ENCODE results near the gene ADPRS. TPM values are rescaled to one million over a fixed set of nuclear protein-coding genes. Genes with fewer than 3 reads are reported as not detected.

The ADPRS gene
- total RNA-seq (2022; extraction: Qiagen RNA extraction; ENCODE audit: low read depth) = 23.7 to 31.7 TPM (median 28.6 TPM) in 5 replicates

GRCh38 chr1:36088577-36089392 is at the start of gene ADPRS:
ADPRS (plus strand) TSS chr1:36088892; CDS start chr1:36088905, 13 bp downstream.

GRCh38 chr1:36083635-36084496 is 4.8 kb upstream of the ADPRS start, which contains the start of gene TEKT2:
TEKT2 (plus strand) TSS chr1:36084094; CDS start chr1:36084922, 828 bp downstream.

GRCh38 chr1:36125129-36125991 is 36.7 kb downstream of the ADPRS start, which contains the start of gene COL8A2:
COL8A2 (minus strand) TSS chr1:36125222; CDS start chr1:36100242, 24,980 bp downstream.

Other genes starting within 250 kb of the ADPRS start
- 2.6 to 5.0 TPM (median 4.0 TPM) in 5 replicates for gene AGO1, start 205.7 kb upstream of the ADPRS start, total RNA-seq (2022; extraction: Qiagen RNA extraction; ENCODE audit: low read depth)
- 5.5 to 8.1 TPM (median 7.1 TPM) in 5 replicates for gene AGO3, start 157.8 kb upstream of the ADPRS start, total RNA-seq (2022; extraction: Qiagen RNA extraction; ENCODE audit: low read depth)
- not detected in 5 replicates for gene TEKT2, start 4.8 kb upstream of the ADPRS start, total RNA-seq (2022; extraction: Qiagen RNA extraction; ENCODE audit: low read depth)
- gene COL8A2, start 36.3 kb downstream of the ADPRS start, total RNA-seq (2022; extraction: Qiagen RNA extraction; ENCODE audit: low read depth) = 0.07 to 0.19 TPM (median 0.10 TPM) in 5 replicates
- 73.8 to 83.7 TPM (median 78.8 TPM) in 5 replicates for gene TRAPPC3, start 60.6 kb downstream of the ADPRS start, total RNA-seq (2022; extraction: Qiagen RNA extraction; ENCODE audit: low read depth)
- gene MAP7D1, start 67.3 kb downstream of the ADPRS start, total RNA-seq (2022; extraction: Qiagen RNA extraction; ENCODE audit: low read depth) = 176 to 195 TPM (median 184 TPM) in 5 replicates
- 58.1 to 70.9 TPM (median 67.3 TPM) in 5 replicates for gene THRAP3, start 135.6 kb downstream of the ADPRS start, total RNA-seq (2022; extraction: Qiagen RNA extraction; ENCODE audit: low read depth)
- 2.0 to 3.2 TPM (median 2.3 TPM) in 5 replicates for gene SH3D21, start 217.5 kb downstream of the ADPRS start, total RNA-seq (2022; extraction: Qiagen RNA extraction; ENCODE audit: low read depth)
- 11.7 to 24.8 TPM (median 22.8 TPM) in 5 replicates for gene EVA1B, start 234.8 kb downstream of the ADPRS start, total RNA-seq (2022; extraction: Qiagen RNA extraction; ENCODE audit: low read depth)

Measured in A549 treated with GW870086 at 1 μM for 4 hours (cell line).